Nasal cavity respiratory epithelium epithelial cell of viscerocranial mucosa (primary cell): ENCODE measurements around the gene SPC24. TPM values are rescaled to one million over a fixed set of nuclear protein-coding genes. Genes with fewer than 3 reads are reported as not detected.

Source experiments
- total RNA-seq: library from RNA; depleted of rRNA; stranded (reverse); fragments of >200 nt; gene quantifications from 2 replicates; pipeline ENCODE4 v1.2.3, GENCODE V29; 2014

Gene SPC24, protein sequence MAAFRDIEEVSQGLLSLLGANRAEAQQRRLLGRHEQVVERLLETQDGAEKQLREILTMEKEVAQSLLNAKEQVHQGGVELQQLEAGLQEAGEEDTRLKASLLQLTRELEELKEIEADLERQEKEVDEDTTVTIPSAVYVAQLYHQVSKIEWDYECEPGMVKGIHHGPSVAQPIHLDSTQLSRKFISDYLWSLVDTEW
- total RNA-seq, result 0.34 and 0.43 TPM in 2 replicates

DNA sequence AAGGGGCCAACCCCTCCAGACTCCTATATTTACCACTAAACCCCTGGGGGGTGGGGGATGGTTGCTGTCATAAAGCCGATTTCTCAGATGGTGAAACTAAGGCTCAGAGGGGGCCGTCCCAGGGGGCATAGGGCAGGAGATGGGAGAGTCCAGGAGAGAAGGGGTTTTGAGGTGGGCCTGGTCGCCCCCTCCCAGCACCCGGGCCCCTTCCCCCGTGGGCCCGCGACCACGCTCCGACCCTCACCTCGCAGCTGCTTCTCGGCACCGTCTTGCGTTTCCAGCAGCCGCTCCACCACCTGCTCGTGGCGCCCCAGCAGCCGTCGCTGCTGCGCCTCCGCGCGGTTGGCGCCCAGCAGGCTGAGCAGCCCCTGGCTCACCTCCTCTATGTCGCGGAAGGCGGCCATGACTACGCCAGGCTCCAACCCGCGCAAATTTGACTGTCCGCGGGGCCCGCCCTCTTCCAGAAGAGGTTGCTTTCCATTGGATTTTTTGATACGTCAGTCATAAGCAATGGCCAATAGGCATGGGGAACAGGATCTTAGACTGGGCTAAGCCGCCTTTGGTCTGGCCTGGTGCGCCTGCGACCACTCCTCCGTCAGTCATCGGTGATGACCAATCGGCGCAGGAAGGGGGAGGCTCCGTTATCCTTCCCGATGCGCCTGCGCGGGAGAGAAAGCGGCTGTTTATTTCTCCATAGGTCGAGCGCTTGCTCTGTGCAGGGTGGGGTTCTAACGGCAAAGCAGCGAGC, at the start of gene SPC24:
Gene SPC24 (minus strand): TSS at position 410 of the 748 bp plus-strand sequence. CDS start 6 bp downstream, at position 404.

DNA sequence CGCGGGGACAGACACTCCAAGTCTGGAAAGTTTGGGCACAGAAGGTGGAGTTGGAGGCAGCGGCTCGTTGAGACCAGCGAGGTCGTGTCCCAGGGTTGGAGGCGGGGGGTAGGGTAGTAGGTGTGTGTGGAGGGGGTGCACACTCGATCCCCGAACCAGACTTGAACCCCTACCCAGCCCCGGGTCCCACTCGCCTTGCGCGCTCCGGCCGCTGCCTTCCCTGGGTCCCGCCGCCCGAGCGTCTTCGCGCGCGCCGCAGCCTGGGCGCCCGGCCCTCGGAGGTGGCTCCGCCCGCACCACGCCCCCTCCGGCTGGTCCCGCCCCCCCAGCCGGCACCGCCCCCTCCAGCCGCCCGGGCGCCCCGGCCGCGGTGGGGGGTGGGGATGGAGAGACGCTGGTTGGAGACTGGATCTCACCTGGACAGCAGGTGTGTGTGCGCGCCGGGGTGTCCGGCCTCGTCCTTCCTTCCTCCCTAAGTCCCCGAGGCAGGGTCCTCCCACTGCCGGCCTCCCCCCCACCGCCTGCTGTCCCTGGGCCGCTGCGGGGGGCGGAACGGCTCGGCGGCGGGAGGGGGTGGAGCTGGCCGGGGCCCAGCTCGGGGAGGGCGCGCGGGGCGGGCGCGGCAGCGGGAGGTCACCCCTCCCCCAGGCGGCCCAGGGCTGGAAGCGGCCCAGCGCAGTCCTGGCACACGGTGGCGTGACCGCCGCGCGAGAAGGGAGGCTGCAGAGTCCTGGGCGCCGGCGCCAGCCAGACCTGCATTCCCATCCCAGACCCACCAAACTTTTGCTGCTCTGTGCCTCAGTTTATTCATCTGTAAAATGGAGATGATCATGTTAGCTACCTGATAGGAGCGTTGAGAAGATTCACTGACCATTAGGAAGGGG, 42.0 kb upstream of the SPC24 start, which contains the start of gene KANK2:
Gene KANK2 (minus strand): TSS at position 255 of the 884 bp plus-strand sequence. CDS start 3,034 bp downstream, outside the sequence.

Other genes starting within 250 kb of the SPC24 start
- gene YIPF2, start 227.1 kb downstream of the SPC24 start, total RNA-seq, result 70.9 and 111 TPM in 2 replicates
- gene TIMM29, start 227.0 kb downstream of the SPC24 start, total RNA-seq, result 28.3 and 38.6 TPM in 2 replicates
- gene SMARCA4, start 194.8 kb downstream of the SPC24 start, total RNA-seq, result 51.9 and 199 TPM in 2 replicates
- 184 and 234 TPM in 2 replicates for gene LDLR, start 66.3 kb downstream of the SPC24 start, total RNA-seq
- 8.2 and 14.7 TPM in 2 replicates for gene KANK2, start 41.8 kb upstream of the SPC24 start, total RNA-seq
- not detected in 2 replicates for gene ANGPTL8, start 83.8 kb upstream of the SPC24 start, total RNA-seq
- gene DOCK6, start 106.7 kb upstream of the SPC24 start, total RNA-seq, result 20.2 and 45.5 TPM in 2 replicates
- gene TSPAN16, start 140.4 kb upstream of the SPC24 start, total RNA-seq, result not detected in 2 replicates
- gene RAB3D, start 183.9 kb upstream of the SPC24 start, total RNA-seq, result 75.5 and 131 TPM in 2 replicates
- 48.2 and 91.9 TPM in 2 replicates for gene TMEM205, start 190.5 kb upstream of the SPC24 start, total RNA-seq
- gene CCDC159, start 190.7 kb upstream of the SPC24 start, total RNA-seq, result 4.1 and 10.9 TPM in 2 replicates
- gene PLPPR2, start 199.7 kb upstream of the SPC24 start, total RNA-seq, result 3.8 and 5.5 TPM in 2 replicates
- gene SWSAP1, start 218.9 kb upstream of the SPC24 start, total RNA-seq, result 0.57 and 0.68 TPM in 2 replicates
- gene EPOR, start 228.5 kb upstream of the SPC24 start, total RNA-seq, result 0.68 and 0.71 TPM in 2 replicates